ENCODE measurements around the gene DIP2C. TPM values are rescaled to one million over a fixed set of nuclear protein-coding genes. Genes with fewer than 3 reads are reported as not detected.

The DIP2C gene, protein sequence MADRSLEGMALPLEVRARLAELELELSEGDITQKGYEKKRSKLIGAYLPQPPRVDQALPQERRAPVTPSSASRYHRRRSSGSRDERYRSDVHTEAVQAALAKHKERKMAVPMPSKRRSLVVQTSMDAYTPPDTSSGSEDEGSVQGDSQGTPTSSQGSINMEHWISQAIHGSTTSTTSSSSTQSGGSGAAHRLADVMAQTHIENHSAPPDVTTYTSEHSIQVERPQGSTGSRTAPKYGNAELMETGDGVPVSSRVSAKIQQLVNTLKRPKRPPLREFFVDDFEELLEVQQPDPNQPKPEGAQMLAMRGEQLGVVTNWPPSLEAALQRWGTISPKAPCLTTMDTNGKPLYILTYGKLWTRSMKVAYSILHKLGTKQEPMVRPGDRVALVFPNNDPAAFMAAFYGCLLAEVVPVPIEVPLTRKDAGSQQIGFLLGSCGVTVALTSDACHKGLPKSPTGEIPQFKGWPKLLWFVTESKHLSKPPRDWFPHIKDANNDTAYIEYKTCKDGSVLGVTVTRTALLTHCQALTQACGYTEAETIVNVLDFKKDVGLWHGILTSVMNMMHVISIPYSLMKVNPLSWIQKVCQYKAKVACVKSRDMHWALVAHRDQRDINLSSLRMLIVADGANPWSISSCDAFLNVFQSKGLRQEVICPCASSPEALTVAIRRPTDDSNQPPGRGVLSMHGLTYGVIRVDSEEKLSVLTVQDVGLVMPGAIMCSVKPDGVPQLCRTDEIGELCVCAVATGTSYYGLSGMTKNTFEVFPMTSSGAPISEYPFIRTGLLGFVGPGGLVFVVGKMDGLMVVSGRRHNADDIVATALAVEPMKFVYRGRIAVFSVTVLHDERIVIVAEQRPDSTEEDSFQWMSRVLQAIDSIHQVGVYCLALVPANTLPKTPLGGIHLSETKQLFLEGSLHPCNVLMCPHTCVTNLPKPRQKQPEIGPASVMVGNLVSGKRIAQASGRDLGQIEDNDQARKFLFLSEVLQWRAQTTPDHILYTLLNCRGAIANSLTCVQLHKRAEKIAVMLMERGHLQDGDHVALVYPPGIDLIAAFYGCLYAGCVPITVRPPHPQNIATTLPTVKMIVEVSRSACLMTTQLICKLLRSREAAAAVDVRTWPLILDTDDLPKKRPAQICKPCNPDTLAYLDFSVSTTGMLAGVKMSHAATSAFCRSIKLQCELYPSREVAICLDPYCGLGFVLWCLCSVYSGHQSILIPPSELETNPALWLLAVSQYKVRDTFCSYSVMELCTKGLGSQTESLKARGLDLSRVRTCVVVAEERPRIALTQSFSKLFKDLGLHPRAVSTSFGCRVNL (N-terminal part only)
- 0.53 and 0.64 TPM in 2 replicates for total RNA-seq

DNA sequence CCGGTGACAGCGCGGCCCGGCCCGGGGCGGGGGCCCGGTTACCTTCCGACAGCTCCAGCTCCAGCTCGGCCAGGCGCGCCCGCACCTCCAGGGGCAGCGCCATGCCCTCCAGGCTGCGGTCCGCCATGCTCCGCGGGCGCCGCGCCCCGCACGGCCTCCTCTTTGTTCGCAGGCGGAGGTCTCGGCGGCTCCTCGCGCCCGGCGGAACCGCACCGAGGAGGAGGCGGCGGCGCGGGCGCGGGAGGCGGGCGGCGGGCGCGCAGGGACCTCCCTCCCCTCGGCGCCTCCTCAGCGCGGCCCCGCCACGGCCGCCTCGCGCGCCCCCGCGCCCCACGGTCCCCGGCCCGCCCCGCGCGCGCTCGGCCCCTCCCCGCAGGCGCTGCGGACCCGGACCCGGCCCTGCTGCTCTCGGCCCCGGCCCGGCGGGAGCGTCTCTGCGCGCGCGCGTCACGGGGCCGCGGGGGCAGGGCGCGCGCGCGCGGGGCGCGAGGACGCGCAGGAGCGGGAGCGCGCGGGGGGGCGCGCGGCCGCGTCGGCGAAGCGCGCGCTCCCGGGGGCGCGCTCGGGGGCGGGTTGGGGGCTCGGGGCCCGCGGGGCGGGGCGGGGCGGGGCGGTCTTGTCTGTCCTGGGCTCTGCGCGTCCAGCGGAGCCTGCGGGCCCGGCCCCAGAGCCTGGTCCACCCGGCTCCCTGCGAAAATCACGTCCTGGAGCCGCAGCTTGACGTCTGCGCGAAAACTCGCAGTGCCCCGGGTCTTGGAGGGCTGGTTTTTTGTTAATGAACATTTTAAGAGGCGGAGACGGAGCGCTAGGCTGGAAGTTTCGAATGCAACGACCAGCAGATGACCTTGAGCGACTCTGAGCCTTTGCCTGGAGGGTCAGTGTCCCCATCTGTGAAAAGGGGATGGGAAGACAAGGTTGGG, at the start of gene DIP2C:
Gene DIP2C, minus strand, starts transcription at position 217 of the 920 bp plus-strand sequence. Its CDS starts 90 bp downstream, at position 127.
- peaks cover 2% of the 10 kb centered on the region for H3K27me3 ChIP-seq (ENCODE audit: control insufficient read depth, insufficient read depth, low read length)
- no peak for DNase-seq (ENCODE audit: low read depth)
- FAIRE-seq: no peak
- H3K36me3 ChIP-seq (ENCODE audit: control insufficient read depth, insufficient read depth, low read length): no peaks in the 10 kb centered on the region
- peak within 1 kb of the TSS; percentile 33 for H3K4me3 ChIP-seq (ENCODE audit: low read depth, low read length)
- TF ChIP-seq, protein P1, sequence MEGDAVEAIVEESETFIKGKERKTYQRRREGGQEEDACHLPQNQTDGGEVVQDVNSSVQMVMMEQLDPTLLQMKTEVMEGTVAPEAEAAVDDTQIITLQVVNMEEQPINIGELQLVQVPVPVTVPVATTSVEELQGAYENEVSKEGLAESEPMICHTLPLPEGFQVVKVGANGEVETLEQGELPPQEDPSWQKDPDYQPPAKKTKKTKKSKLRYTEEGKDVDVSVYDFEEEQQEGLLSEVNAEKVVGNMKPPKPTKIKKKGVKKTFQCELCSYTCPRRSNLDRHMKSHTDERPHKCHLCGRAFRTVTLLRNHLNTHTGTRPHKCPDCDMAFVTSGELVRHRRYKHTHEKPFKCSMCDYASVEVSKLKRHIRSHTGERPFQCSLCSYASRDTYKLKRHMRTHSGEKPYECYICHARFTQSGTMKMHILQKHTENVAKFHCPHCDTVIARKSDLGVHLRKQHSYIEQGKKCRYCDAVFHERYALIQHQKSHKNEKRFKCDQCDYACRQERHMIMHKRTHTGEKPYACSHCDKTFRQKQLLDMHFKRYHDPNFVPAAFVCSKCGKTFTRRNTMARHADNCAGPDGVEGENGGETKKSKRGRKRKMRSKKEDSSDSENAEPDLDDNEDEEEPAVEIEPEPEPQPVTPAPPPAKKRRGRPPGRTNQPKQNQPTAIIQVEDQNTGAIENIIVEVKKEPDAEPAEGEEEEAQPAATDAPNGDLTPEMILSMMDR (IDR thresholded peaks at IDR 0.05; ENCODE audit: insufficient read depth, low read length, severe bottlenecking): no peak

DNA sequence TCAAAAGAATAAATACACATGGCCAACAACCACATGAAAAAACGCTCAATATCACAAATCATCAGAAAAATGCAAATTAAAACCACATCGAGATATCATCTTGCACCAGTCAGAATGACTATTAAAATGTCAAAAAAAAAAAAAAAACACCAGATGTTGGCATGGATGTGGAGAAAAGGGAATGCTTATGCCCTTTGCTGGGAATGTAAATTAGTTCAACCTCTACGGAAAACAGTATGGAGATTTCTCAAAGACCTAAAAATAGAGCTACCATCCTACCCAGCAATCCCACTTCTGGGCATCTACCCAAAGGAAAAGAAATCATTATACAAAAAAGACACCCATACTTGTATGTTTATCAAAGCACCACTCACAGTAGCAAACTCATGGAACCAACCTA, 45.0 kb upstream of the DIP2C start:
- TF ChIP-seq, protein P1 (IDR thresholded peaks at IDR 0.05; ENCODE audit: insufficient read depth, low read length, severe bottlenecking): no peak
- no peak overlapping the region for H3K4me3 ChIP-seq (ENCODE audit: low read depth, low read length)
- FAIRE-seq: no peak
- H3K27me3 ChIP-seq (ENCODE audit: control insufficient read depth, insufficient read depth, low read length): no peaks in the 10 kb centered on the region
- DNase-seq (ENCODE audit: low read depth): no peak
- H3K36me3 ChIP-seq (ENCODE audit: control insufficient read depth, insufficient read depth, low read length): no peaks in the 10 kb centered on the region

DNA sequence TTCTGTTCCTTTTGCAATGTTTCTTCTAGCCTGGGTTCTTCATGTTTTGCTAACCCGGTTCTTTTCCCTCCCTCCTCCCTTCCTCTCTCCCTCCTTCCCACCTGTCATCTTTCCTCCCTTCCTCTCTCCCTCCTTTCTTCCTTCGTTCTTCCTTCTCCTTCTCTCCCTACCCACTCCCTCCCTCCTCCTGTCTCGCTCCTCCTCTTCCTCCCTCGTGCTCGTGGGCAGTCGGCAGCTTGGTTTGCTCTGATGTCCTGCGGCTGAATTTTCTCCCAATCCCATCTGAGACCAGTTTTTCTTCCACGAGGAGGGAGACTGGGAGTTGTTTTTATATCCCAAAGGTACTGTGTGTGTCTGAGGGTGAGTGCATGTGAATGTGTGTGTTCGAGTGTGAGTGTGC, 43.6 kb upstream of the DIP2C start:
- Histone ChIP-seq H3K27me3 (ENCODE audit: control insufficient read depth, insufficient read depth, low read length) (no peaks in the 10 kb centered on the region), H3K4me3 (ENCODE audit: low read depth, low read length) (no peak overlapping the region), H3K36me3 (ENCODE audit: control insufficient read depth, insufficient read depth, low read length) (no peaks in the 10 kb centered on the region)
- no peak for DNase-seq (ENCODE audit: low read depth)
- no peak for FAIRE-seq
- TF ChIP-seq, protein P1 (IDR thresholded peaks at IDR 0.05; ENCODE audit: insufficient read depth, low read length, severe bottlenecking): no peak

DNA sequence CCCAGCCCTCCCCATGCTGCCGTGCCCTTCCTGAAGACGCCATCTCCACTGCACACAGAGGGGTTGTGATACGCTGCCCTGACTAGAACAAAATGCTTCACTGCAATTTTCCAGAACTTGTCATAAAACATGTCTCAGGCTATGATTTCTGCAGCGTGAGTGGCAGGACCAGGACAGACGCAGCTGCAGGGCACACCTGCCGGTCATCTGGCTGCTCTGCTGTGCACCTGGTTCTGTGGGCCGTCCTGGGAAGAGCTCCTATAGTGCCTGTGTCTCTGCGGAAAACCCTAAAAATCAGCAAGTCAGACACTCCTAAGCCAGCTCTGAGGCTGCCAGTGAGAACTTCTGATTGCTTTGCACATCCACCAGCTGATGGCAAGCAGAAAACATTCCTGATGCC, 39.7 kb upstream of the DIP2C start:
- H3K27me3 ChIP-seq (ENCODE audit: control insufficient read depth, insufficient read depth, low read length): no peaks in the 10 kb centered on the region

More for the DNA sequence above, 39.7 kb upstream of the DIP2C start:
- FAIRE-seq (no peak), DNase-seq (ENCODE audit: low read depth) (no peak)
- TF ChIP-seq, protein P1 (IDR thresholded peaks at IDR 0.05; ENCODE audit: insufficient read depth, low read length, severe bottlenecking): no peak
- Histone ChIP-seq H3K4me3 (ENCODE audit: low read depth, low read length) (no peak overlapping the region), H3K36me3 (ENCODE audit: control insufficient read depth, insufficient read depth, low read length) (no peaks in the 10 kb centered on the region)

Measured in bronchial epithelial cell (primary cell).